Suppressor macrophage (primary cell): Measurements from ENCODE around the gene NFIX.

Experiments used
- DNase-seq, 4 experiments: peaks; one replicate each; pipeline ENCODE4 v3.0.0-alpha.2; 2020 to 2022

The NFIX gene

DNA sequence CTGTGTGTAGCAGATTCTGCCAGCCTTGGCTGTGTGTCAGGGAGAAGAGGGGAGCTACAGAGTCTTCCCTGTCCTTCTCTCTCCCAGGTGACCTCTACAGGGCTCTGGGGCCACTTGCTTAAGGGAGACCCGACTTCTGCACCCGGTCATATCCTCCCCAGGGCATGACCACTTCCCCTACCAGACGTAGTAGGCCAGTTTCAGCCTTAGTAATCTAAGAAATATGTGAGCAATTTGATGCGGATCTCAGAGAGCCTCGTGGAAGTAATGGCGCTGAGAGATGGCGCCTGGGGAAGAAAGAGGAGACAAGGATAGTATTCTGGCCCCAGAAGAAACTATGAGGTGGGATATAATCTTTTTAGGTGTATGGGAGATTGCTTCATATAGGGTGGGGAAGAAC is 41.9 kb downstream of the NFIX start:
- peak in 1 of 4 experiments; percentile 13 for DNase-seq

DNA sequence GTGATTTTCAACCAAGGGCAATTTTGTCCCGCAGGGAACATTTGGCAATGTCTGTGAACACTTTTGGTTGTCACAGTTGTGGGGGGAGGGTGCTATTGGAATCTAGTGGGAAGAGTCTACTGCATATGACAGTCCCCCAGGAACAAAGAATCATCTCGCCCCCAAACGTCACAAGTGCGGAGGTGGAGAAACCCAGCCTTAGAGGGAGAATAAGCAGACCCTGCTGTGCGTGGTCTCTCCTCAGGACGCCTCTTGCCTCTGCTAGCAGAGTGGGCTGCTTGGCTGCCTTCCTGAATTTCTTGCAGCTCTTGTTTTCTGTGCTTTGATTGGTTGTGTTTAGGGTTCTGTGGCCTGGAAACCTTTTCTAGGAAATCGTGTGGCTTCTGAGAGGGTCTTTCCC is 42.5 kb downstream of the NFIX start:
- no peak for DNase-seq

DNA sequence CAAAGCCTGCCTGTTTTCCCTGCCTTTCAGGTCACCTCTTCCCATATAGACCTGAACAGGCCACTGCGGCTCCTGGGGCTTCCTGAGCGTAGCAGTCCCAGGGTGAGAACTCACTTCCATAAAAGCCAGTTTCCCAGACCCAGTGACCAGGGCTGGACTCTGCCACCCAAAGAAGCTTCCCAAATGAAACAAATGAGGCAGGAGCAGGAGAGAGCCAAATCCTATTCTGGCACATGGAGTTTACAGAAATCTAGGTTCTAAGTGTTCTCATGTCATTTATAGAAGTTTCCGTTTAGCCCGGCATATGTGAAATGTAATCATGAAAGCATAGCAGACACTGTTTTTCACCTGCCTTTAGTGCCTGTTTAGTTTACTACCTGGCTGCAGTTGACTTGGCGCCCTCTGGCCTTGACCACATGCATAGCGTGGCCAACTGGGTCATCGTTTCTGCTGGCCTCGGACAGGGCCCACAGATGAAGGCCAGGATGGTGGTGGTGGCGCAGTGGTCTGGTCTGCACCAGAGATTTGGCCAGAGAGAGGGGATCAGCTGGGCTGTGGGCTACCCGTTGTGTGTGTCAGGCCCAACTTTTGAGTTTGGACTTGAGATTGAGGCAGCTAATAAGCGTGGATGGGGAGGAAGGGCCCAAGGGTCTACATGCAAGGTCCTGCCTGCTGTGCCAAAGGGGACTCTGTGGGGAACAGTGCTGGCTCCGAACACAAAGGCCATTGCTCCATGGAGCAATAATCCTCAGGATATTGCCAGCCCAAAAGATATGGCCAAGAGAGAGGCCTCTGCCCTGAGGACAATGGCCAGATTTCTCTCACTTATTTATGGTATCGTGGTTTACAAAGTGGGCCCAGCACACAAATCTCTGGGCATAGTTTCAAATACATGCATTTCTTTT is 43.3 kb downstream of the NFIX start:
- DNase-seq, result no peak

DNA sequence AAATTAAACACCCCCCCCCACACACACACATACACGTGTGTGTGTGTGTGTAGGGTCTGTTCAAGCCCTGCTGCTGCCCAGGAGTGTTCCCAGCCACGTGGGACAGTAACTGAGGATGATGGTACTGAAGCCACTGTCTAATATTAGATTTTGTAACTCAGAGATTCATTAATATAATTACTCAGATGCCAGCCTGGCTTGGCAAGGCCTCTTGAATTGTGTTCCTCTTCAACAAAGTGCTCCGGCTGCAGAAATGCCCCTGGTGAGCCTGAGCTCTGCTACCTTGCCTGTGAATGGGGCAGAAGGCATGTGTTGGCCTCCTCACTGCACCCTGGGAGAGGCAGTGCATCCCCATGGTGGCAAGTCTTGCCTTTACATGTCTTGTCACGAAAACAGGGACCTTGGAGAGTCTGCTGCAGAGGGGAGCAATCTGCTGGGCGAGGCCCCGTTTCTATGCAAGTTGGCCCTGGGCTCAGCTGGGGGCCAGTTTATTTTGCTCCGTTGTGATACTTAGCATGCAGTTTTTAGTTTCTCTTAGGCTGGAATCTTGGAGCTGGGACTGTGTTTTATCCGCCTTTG is 44.0 kb downstream of the NFIX start:
- DNase-seq, result no peak

DNA sequence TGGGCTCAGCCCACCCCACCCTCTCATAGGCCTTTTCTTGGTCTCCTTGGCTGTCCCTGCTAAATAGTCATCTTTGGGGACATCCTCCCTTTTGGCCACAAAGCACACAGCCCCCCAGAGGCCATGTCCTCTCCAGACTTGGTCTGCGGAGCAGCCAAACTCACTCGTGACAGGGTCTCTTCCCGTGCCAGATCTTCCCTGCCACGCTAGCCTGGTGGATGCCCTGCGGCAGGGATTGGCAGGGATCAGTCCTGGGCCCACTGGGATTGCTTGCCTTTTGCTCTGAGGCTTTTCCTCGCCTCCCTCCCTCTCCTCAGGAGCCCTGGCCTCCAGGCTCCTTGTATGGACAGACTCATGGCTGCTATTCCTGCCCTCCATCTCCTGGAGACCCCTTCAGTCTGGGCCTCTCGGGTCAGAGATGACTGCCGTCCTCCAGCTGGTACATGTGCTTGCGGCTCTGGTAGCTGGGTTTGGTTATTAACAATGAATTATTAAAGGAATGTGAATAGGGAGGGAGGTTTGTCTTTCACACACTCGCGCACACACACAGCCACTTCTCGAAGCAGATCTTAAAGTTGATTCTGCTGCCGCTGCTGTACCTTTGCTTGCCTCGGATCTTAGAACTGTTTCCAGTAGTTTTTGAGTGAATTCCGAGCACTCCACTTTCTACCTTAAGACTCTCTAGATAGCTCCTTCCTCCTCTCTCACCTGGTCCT is 45.1 kb downstream of the NFIX start:
- no peak for DNase-seq

DNA sequence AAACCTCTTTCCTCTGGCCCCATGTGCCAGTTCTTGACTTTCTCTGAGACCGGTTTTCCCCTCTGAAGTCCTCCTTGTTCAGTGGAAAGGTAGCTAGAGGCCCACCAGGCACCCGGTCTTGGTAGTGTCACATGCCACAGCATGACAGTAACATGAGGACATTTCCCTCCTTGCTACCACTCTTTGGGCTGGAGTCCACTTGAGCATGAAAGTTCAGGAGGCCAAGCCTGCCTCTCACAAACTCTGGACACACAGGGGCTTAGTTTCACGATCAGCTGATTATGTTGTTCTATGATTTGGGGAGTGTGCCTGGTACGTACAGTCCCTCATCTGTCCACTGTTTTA is 45.6 kb downstream of the NFIX start:
- DNase-seq, result no peak

DNA sequence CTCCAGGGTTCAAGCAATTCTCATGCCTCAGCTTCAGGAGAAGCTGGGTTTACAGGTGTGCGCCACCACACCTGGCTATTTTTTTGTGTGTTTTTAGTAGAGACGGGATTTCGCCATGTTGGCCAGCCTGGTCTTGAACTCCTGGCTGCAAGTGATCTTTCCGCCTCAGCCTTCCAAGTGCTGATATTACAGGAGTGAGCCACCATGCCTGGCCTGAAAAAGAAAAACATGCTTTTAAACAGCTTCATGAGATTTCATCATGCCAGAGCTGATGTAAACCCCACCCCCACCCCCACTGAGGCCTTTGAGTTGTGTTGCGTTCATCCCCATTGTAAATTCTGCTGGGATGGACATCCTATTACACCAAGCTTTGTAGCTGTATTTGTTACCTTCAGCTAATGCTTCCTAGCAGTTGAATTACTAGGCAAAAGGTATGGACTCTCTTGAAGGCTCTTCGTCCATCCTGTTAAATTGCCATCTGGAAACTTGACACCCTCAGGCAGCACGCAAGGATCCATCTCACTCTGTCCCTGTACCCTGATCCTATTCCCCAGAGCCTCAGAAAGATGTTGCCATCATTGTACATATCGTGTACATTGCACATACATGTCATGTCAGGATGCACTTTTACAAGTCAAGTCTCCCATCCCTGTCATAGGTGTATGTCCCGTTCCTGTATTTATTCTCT is 47.3 kb downstream of the NFIX start:
- DNase-seq, result no peak

DNA sequence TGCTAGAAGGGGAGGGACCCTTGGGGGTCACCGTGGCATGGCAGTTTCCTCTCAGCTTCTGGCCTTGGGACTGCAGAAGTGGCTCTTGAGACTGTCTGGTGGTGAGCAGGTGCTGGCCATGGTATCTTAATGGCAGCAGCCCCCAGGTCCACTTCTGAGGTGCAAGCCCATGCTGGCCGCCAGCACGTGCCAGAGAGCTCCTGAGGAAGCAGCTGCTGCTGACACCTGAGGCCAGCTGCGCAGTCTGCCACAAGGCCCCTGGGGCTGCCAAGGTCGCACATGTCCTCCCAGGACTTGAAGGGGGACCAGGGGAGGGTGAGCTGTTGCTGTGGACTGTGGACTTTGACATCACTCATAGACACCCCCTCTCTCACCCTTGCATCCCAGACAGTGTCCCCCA is 48.0 kb downstream of the NFIX start:
- no peak for DNase-seq

DNA sequence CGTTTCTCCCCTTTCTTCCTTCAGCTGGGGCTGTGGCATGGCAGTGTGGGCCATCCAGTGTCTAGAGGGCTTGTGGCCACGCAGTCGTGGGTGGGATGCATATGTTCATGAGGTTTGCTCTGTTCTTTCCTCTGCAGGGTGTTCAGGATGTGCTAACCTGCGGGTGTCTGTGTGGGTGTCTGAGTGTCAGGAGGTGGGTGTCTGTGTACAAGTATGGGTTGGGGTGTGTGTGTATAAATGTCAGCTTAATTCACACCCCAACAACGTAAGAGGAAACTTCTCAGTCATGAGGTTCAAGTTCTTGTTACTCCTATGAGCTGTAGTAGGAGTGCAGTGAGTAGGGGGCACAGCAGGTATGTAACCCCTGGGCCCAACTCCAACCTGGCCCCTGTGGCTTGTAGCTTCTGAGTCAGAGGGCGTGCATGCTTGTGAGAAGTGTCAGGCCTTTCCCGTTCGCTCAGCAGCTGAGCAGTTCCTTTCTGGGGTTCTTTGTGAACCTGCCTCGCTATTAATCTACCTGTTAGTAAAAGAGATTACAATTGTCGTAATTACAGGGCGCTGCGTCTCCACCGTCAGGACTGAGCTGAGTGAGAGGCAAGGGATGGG is 49.1 kb downstream of the NFIX start:
- DNase-seq, result peak in 1 of 4 experiments; percentile 2

DNA sequence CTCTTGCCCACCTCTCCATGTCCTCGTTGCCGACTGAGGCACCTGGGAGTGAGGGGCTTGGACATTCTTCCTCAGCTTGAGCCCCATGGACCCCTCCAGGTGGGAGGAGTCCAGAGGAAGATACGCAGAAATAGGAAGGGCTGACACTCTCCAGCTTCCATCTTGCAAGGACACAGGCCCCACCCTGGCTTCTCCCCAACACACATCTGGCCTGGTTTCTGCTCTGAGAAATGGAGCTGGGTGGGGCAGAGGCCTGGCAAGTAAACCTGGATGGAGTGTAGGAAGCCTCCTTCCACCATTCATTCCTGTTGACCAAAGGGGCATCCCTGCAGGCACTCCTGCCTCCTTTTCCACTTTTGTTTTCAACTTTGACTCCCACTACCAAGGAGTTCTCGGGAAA is 50.5 kb downstream of the NFIX start:
- no peak for DNase-seq

DNA sequence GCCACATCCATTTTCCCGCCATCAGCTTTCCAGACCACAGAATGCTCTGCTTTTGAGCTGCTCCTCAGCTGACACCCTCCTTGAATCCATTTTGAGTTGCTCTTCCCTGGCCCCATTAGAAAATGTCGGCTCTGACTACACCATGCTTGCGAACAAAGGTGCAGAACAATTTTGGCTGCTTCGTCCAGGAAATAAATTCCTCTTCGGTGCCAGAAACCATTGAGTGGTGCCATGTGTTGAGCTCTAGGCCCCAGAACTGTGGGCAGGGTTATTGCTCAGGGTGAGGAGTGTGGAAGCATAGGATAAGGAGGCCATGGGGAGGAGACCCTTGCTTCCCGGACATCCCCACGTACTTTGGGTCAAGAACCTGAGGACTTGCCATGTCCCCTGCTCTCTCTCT is 52.1 kb downstream of the NFIX start:
- no peak for DNase-seq

DNA sequence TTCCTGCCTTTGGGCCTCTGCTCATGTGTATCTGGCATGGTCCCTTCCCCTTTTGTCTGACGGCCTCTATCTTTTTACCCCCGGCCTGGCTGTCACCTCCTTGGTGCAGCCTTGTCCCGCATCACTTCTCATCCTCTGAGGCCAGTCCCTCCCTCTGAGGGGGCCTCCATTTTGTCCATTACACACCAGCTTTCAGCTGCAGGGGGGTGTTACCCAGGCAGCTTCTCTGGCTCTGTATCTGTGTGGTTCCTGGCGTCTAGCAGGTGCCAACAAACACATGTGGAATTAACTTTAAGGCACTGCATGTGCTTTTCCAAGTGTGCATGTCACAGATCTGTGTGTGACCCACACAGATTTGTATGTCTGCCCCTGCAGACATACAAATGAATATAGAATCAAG is 55.0 kb downstream of the NFIX start:
- DNase-seq, result no peak

DNA sequence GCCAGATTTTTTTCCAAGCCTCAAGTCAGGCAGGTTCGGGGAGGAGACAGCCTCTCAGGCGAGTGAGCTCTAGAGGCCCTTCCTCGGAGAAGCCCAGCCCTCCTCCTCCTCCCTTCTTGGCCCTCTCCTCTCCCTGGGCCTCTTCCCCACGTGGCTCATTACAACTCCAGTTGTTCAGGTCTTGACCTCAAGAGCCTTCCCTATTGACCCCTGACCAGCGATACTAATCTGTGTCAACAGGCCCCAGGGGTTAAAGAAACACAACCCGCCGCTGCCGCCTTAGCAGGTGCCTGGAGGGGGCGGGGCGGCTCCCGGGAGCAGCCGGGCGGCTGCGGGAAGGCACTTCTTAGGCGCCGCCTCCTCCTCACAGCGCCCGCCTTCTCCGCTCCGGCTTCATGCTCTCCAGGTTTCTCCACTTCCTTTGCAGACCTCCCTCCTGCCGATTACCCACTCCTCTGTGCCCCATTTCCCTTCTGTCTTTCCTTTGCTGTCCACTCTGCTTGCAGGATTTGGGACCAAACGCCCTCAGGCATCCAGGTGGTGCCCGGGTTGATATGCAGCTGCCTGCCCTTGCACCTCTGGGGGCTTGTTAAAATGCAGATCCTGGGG is 56.4 kb downstream of the NFIX start:
- peak; percentile 6 to 61 (median 25) for DNase-seq

DNA sequence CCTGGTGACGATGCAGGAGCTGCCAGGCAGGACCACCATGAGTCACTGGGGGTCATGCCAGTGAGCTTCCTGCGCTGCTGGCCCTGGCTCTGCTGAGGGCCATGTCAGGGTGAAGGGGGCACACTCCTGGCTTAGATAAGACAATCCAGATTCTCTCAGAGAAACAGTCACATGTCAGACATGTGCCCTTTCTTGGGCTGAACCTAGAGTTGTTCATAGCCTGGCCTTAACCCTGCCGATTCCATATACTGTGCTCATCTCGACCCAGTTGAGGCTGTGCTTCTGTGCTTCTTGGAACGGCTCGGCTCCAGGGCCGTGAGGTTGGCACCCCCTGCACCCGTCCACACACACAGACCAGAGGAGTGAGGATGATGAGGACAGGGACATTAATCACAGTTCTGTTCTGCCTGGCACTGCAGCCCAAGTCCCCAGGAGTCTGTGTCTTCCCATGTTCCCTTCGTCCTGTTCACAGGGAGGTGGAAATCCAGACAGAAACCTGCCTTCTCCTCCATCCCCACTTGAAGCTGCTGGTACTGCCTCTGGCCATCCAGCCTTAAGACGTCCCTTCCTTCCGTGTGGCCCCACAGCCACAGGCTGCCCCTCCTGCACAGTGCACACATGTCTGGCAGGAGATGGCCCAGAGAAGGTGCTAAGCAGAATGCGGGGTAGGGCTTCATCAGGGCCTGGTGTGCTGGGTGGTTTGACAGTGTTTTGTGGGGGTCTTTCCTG is 57.3 kb downstream of the NFIX start:
- DNase-seq, result no peak

DNA sequence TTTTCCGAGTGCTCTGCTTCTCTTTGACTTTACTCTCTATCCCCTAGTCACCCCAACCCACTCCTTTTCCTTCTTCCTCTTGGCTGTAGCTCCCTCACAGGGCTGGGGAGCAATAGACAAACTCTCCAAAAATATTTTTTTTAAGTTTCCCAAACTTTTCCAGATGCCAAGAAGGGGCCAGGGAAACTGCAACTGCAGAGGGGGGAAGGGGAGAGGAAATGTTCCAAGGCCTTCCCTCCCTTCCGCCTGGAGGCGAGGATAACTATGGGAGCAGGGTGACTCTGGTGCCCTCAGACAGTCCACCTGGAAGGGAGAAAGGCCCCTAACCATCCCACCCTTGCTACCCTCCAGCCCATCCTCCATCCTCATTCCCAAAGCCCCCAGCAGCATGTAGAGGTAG is 58.0 kb downstream of the NFIX start:
- DNase-seq, result peak in 2 of 4 experiments; percentile 8 to 20

DNA sequence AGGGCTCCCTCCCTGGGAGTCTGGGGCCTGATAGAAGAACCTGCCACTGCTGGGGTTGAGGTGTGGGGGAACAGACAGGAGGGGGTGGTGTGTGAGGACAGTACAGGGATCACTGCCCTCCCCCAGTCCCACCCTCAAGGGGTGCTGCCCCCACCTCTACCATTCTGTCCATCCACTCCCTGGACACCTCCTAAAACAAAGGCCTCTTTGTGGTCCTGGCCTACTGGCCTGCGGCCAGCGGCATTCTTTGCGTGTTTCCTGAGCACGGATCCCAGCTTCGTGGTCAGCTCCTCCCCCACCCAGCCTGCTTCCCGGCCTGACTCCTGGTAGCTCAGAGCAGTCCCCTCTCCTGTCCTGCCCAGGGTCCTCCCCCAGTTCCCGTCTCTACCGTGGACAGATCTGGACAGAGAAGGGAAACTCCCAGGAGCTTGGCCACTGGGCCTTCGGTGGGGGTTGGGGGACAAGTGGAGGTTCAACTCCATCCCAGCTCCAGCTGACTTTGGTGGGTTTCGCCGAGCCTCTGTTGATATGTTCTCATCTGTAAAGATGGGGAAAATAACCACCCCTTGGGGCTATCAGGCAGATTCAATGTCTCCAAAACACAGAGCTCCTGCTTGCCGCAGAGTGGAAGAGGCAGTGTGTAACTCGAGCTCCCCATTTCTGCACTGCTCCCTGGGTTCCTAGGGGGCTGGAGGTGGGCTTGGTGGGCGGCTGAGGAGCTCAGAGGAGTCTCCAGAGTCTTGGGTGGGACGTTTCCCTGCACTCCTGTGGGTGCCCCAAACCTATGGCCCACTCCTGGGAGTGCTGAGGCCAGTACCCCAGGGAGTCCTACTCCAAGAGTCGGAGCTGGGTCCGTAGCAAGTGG is 58.7 kb downstream of the NFIX start:
- no peak for DNase-seq

DNA sequence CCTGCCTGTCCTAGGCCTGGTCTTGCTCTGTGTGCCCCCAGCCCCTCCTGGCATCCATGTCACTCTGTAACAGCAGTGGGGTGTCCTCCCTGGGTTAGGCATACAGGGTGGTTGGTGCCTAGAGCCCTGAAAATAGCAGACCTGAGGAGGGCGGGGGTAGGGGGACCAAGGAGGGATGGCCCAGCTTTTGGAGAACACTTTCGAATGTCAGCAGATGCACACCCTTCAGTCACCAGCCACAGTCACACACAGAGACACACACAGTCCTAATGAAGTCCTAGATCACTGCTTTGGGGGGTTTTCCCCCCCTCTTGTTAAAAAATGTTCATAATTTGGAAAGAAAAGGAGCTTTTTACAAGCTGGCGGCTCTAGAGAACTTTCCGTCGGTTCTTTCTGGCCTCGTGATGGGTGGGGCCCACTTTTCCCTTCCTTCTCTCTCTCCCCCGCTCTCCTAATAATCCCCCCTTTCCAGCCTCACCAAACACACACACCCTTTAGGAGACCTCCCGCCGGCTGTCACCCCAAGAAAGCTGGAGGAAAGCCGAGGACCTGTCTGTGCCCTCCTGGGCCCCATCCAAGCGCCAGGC is 59.4 kb downstream of the NFIX start:
- DNase-seq, result no peak

DNA sequence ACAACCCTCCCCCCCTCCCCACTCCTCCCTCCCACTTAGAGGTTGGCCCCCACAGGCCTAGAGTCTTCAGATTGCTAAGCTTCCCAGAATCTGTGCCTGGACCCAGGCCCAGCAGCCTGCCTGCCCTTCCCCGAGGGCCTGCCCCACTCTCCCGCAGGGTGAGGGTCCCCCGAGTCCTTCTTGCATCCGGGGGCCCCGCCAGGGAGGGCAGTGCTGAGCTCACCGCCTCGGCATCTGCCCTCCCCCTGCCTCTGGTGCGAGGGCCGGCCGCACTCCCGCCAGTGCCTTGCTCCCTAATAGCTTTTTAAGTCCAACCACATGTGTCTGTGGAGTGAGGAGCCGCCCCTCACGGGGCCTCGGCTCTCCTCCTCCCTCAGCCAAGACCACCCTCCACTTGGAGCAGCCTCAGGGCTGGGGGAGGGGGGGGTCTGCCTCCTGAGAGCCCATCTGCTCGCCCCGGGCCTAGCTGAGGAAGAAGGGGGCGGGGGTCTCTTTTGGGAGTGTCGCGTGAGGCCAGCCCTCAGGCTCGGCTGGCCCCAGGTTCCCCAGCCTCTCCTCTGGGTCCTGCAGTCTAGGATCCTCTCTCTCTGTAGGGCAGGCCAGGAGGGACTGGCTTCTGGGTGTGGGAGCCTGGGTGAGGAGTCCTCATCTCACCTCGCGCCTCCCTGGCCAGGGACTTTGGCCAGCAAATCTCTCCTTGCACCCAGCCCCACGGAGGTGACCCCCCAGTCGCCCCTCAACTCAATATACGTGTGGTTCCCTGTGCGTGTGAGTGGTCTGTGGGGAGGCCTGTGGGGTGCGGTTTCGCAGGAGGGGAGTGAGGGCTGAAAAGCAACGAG is 60.2 kb downstream of the NFIX start:
- no peak for DNase-seq

DNA sequence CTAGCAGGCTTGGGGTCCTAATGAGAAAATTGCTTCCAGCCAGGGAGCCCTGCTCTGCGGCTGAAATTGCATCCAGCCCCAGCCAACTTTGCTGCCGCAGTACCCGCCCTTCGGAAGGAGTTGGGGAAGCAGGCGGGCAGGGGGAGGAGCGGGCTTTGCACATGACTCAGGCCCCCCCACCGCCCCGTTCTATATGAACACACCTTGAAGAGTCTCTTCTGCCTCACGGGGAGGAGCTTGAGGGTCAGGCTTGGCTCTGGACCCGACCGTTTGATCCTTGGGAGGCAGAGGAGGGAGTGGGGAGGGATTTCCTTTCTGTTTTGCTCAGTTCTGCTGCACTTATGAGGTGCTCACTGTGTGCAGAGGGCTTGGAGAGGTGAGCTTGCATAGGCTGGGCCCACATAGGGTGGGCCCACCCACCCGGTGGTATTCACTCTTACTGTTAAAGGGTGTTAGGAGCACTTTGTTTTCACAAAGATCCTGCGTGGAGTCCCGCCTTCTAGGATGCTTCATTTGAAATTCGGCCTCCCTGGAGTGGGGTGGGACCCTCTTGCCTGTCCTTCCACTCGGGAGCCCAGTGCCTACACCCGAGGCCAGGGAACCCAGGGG is 60.9 kb downstream of the NFIX start:
- DNase-seq, result no peak
